T-cell (primary cell): ENCODE data around the gene CCNT1. TPM values are rescaled to one million over a fixed set of nuclear protein-coding genes. Genes with fewer than 3 reads are reported as not detected.

Experiments used
- ATAC-seq, 4 experiments: fragments of 200-7000 bp in 3 of 4; fragments of 150-1000 bp in 1 of 4; cut with Tn5 transposase; replicated peaks in 1 of 4; 1 replicate in 3 of 4; 2 replicates in 1 of 4; pipeline ENCODE4 v1.10.0; 2021; ENCODE audit warnings: moderate library complexity in 3 of 4, mild to moderate bottlenecking in 2 of 4, moderate number of reproducible peaks in 1 of 4
- CTCF ChIA-PET, 2 donors: fragments of 300-600 bp; sonication (Branson Sonifier 250); formaldehyde crosslinking; loops; one replicate each; lab custom pipeline; 2022; ENCODE audit warnings: antibody characterized with exemption in 2 of 2; lab: Charles Lee
- POLR2A ChIA-PET, 2 donors: fragments of 300-600 bp; sonication (Branson Sonifier 250); formaldehyde crosslinking; loops; one replicate each; lab custom pipeline; 2022; ENCODE audit warnings: antibody characterized with exemption in 2 of 2; lab: Charles Lee
- DNase-seq, 35 experiments: peaks; one replicate each; pipeline versions ENCODE4 v3.0.0 to v3.0.0-alpha.2; 2013 to 2023
- H3K27ac ChIP-seq: one replicate; pipeline ENCODE4 v1.5.1; 2013; ENCODE audit warnings: low read length
- H3K27me3 ChIP-seq, 2 experiments: replicated peaks in 1 of 2; 1 replicate in 1 of 2; 2 replicates in 1 of 2; pipeline versions ENCODE4 v1.6.1 to v1.7.0; 2013; ENCODE audit warnings: low read length in 1 of 2, mixed read lengths in 1 of 2; ENCODE audit not compliant: control insufficient read depth in 2 of 2, insufficient read depth in 2 of 2; ENCODE audit errors: extremely low read depth in 1 of 2
- H3K36me3 ChIP-seq, 2 donors: 1 replicate in 1 of 2; 2 replicates in 1 of 2; pipeline versions ENCODE4 v1.6.1 to v1.7.0; 2013; ENCODE audit warnings: low read length in 1 of 2; ENCODE audit not compliant: control insufficient read depth in 2 of 2, insufficient read depth in 1 of 2; ENCODE audit errors: extremely low read depth in 1 of 2
- H3K4me1 ChIP-seq, 2 experiments: 1 replicate in 1 of 2; 2 replicates in 1 of 2; pipeline versions ENCODE4 v1.6.1 to v1.7.0; 2013; ENCODE audit warnings: low read length in 2 of 2, mixed read lengths in 1 of 2; ENCODE audit not compliant: insufficient read depth in 2 of 2, control insufficient read depth in 1 of 2; ENCODE audit errors: extremely low read depth in 1 of 2
- H3K4me3 ChIP-seq, 2 donors: 1 replicate in 1 of 2; 2 replicates in 1 of 2; pipeline versions ENCODE4 v1.5.1 to v1.7.0; 2013; ENCODE audit warnings: mild to moderate bottlenecking in 2 of 2, low read length in 1 of 2, moderate library complexity in 1 of 2; ENCODE audit not compliant: control insufficient read depth in 1 of 2; ENCODE audit errors: extremely low read depth in 1 of 2
- H3K9me3 ChIP-seq: 2 replicates; pipeline ENCODE4 v1.7.0; 2013
- H3K27ac Mint-ChIP-seq, 2 donors: one replicate each; pipeline ENCODE4 v1.8.0; 2020 to 2021; ENCODE audit warnings: mild to moderate bottlenecking in 2 of 2, mixed read lengths in 2 of 2
- H3K27me3 Mint-ChIP-seq, 2 donors: one replicate each; pipeline ENCODE4 v1.8.0; 2021 to 2022; ENCODE audit warnings: mixed read lengths in 2 of 2
- H3K36me3 Mint-ChIP-seq: one replicate; pipeline ENCODE4 v1.8.0; 2021; ENCODE audit warnings: mixed read lengths
- H3K4me1 Mint-ChIP-seq, 3 donors: one replicate each; pipeline ENCODE4 v1.8.0; 2020 to 2022; ENCODE audit warnings: mixed read lengths in 3 of 3, mild to moderate bottlenecking in 1 of 3
- H3K4me3 Mint-ChIP-seq, 3 donors: one replicate each; pipeline ENCODE4 v1.8.0; 2020 to 2022; ENCODE audit warnings: mild to moderate bottlenecking in 3 of 3, mixed read lengths in 3 of 3, moderate library complexity in 3 of 3
- H3K9me3 Mint-ChIP-seq, 3 donors: one replicate each; pipeline ENCODE4 v1.8.0; 2020 to 2022; ENCODE audit warnings: mixed read lengths in 3 of 3
- WGBS: methylation state at CpG from one replicate; pipeline ENCODE4 v1.1.5; 2013; ENCODE audit warnings: missing lambda C conversion rate; ENCODE audit not compliant: insufficient coverage; 5-methylcytosine and 5-hydroxymethylcytosine counted together
- total RNA-seq, 35 experiments: library from RNA in 6 of 35; stranded (reverse) in 6 of 35; fragments of 120-200 nt in 1 of 35; gene quantifications; one replicate each; pipeline versions ENCODE4 v1.2.1 to v1.2.4 and lab custom pipeline; 2013 to 2026

Gene CCNT1
- total RNA-seq (100 to 1,000 TPM in 2 of 5 donors, 10 to 100 TPM in 3; 49.6 to 109 (median 57.7) TPM), total RNA-seq (lab: John Stamatoyannopoulos, UW) (105 to 303 (median 177) reads per million in 29 experiments)
- 44.5 TPM for total RNA-seq (2013)

DNA sequence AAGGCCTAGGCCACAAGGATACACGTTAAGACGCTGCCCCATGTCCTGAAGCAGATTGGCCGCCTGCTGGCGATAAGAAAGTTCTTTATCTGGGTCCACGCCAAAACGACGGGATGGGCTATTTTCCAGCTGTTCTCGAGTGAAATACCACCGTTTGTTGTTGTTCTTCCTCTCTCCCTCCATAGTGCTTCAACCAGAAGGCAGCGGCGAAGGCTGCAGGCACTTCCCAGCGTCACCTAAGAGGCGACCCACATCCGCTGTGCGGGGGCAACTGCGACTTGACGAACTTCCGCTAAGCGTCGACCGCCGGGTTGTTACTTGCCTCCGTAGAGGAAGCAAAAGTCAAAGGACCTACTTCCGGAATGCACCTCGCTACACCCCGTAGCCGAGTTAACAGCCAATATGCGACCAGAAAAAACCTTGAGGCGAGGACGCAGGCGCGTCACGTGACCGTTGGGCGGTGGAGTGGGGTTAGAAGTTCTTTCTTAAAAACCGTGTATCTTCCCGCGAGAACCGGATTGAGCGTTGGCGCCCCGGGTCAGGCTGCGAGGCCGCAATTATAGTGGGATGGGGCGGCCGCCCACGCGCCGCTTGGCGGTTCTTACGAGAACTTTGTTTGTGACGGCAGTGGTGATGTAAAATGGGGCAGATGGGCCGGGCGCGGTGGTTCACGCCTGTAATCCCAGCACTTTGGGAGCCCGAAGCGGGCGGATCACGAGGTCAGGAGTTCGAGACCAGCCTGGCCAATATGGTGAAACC, at the start of gene CCNT1:
Gene CCNT1 (minus strand): TSS at position 215 of the 759 bp plus-strand sequence. CDS start 32 bp downstream, at position 183.
- CTCF ChIA-PET = interaction anchor here in 1 of 2 donors (0.9 kb wide), 1 partner anchor 35 kb away, joined by 3 read pairs; the partner anchor contains the start of gene KANSL2
- Histone ChIP-seq H3K4me3 (peak within 1 kb of the TSS; percentile 76 to 89), H3K36me3 (peaks cover 3 to 28% of the 10 kb centered on the region in 2 donors), H3K9me3 (no peaks in the 10 kb centered on the region), H3K4me1 (peaks cover 15 to 36% of the 10 kb centered on the region in 2 experiments), H3K27me3 (no peaks in the 10 kb centered on the region), H3K27ac (peak within 1 kb of the TSS; percentile 91)
- ATAC-seq = peak; percentile 90 to 96 (median 94)
- Mint-ChIP-seq H3K4me1 (peaks cover 43 to 47% (median 43%) of the 10 kb centered on the region in 3 donors), H3K36me3 (peaks cover 26% of the 10 kb centered on the region), H3K27me3 (no peaks in the 10 kb centered on the region), H3K9me3 (peaks cover 11 to 14% (median 13%) of the 10 kb centered on the region in 3 donors), H3K4me3 (peak within 1 kb of the TSS; percentile 88 to 97 (median 91)), H3K27ac (peak within 1 kb of the TSS; percentile 95 to 97)
- WGBS = 1% methylated on average over 43 of the region's 61 CpGs
- DNase-seq = peak; percentile 86 to 100 (median 99)
- POLR2A ChIA-PET = interaction anchor here in 1 of 2 donors (1.0 kb wide), 1 partner anchor 35 kb away, joined by 3 read pairs; the partner anchor contains the start of gene KANSL2

DNA sequence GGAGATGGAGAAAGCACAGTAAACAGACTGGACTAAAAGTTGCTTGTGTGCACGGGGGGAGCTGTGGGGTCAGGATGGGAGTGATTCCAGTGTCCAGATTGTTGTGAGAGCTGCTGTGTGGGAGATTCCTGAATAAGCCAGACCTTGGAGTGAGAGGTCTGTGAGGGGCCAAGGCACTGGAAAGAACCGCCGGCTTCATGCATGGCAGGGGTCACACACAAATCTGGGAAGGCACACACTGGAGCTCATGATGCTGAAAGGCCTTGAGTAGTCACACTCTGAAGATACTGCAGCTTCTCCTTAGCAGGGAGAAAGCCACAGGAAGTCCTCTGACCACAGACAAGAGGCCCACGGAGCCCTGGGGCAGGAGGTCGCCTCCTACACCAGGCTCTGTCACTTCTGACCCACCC, 49.3 kb upstream of the CCNT1 start:
- H3K4me1 Mint-ChIP-seq = peaks cover 7 to 15% (median 7%) of the 10 kb centered on the region in 3 donors
- H3K4me3 Mint-ChIP-seq = no peak overlapping the region

DNA sequence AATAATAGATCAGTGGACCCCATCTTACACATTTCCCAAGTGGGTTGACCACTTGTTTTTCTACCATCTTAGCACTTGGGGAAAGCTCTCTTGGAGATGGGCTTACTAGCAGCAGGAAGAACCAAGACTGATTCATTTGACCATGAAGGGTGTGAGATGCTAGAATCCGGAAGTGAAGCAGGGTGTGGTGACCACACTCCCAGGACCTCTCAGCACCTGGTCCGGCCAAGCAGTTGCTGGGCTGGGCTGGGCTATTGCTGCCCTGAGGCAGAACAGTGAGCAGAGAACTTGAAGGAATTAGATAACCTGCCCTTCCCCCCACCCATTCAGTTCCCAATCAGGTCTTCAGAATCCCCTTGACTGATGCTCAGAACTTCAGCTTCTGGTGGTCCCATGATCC, 48.0 kb upstream of the CCNT1 start:
- DNase-seq (no peak), ATAC-seq (no peak)
- peaks cover 0 to 10% of the 10 kb centered on the region in 2 donors for H3K27me3 Mint-ChIP-seq

More for the DNA sequence above, 49.3 kb upstream of the CCNT1 start:
- ATAC-seq = no peak
- Mint-ChIP-seq H3K9me3 (no peaks in the 10 kb centered on the region), H3K36me3 (no peaks in the 10 kb centered on the region), H3K27ac (no peak overlapping the region), H3K27me3 (peaks cover 0 to 10% of the 10 kb centered on the region in 2 donors)
- Histone ChIP-seq H3K4me3 (no peak overlapping the region), H3K27me3 (peaks cover 0 to 11% of the 10 kb centered on the region in 2 experiments), H3K9me3 (no peaks in the 10 kb centered on the region), H3K27ac (no peak overlapping the region), H3K36me3 (no peaks in the 10 kb centered on the region), H3K4me1 (peaks cover 0 to 7% of the 10 kb centered on the region in 2 experiments)
- ChIA-PET POLR2A (no interaction called here), CTCF (no interaction called here)
- peak in 2 of 35 experiments; percentile 3 to 13 for DNase-seq
- 30% methylated on average over 2 of the region's 5 CpGs for WGBS

DNA sequence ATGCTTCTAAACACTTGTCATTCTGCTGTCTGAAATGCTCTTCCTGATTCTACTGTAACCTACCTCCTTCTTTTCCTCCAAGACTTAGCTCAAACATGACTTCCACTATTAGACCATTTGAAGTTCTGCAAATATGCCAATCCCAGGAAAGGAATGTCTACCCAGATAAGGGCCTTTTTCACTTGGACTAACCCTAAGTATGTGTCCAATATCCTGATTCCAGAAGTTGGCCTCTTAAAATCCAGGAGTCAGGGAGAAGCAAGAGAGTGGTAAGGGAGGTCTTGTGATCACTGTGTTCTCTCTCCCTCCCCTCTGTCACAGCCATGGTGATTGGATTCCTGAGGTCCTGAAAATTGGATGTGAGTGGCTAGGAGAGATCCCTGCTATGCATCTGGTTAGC, 42.2 kb upstream of the CCNT1 start:
- H3K4me3 ChIP-seq = no peak overlapping the region
- no peak for DNase-seq
- no peak overlapping the region for H3K4me3 Mint-ChIP-seq
- no peaks in the 10 kb centered on the region for H3K27me3 Mint-ChIP-seq
- peaks cover 0 to 1% of the 10 kb centered on the region in 2 experiments for H3K27me3 ChIP-seq
- no peaks in the 10 kb centered on the region for H3K36me3 ChIP-seq
- no peak overlapping the region for H3K27ac Mint-ChIP-seq
- POLR2A ChIA-PET = no interaction called here
- CTCF ChIA-PET = interaction anchor here (0.5 to 0.6 kb wide), 2 partner anchors 11 to 1370 kb away, joined by 3 to 5 read pairs; no protein-coding TSS in a partner anchor
- no peaks in the 10 kb centered on the region for H3K4me1 Mint-ChIP-seq
- no peak for ATAC-seq
- H3K4me1 ChIP-seq = no peaks in the 10 kb centered on the region
- H3K27ac ChIP-seq = no peak overlapping the region
- no peaks in the 10 kb centered on the region for H3K9me3 ChIP-seq
- no peaks in the 10 kb centered on the region for H3K9me3 Mint-ChIP-seq
- H3K36me3 Mint-ChIP-seq = no peaks in the 10 kb centered on the region

More for the DNA sequence above, 48.0 kb upstream of the CCNT1 start:
- 43% methylated on average over 1 of the region's 2 CpGs for WGBS
- Histone ChIP-seq H3K4me3 (no peak overlapping the region), H3K27ac (no peak overlapping the region), H3K9me3 (no peaks in the 10 kb centered on the region), H3K36me3 (no peaks in the 10 kb centered on the region), H3K27me3 (peaks cover 0 to 11% of the 10 kb centered on the region in 2 experiments), H3K4me1 (peaks cover 0 to 7% of the 10 kb centered on the region in 2 experiments)
- H3K36me3 Mint-ChIP-seq = no peaks in the 10 kb centered on the region
- ChIA-PET POLR2A (no interaction called here), CTCF (no interaction called here)
- H3K9me3 Mint-ChIP-seq = no peaks in the 10 kb centered on the region
- H3K4me1 Mint-ChIP-seq = peaks cover 7 to 15% (median 7%) of the 10 kb centered on the region in 3 donors
- peak overlapping the region in 1 of 2 donors; percentile 15 for H3K27ac Mint-ChIP-seq
- no peak overlapping the region for H3K4me3 Mint-ChIP-seq

DNA sequence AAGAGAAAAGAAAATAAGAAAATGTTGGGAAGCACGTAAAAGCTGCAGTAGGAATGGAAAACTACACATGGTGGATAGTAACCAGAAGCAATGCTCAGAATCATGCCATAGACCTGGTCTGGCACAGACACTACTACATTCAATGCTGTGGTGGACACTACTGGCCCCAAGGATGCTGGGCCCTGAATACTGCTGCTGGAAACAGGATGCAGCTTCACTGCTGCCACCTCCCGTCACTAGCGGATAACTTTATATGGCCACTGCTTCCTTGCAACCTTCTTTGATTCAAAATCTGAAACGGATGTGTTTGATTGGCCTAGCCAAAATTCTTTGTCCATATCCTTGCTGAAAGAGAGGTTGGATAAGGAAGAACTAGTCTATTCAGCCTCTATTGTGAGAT, 41.7 kb upstream of the CCNT1 start:
- CTCF ChIA-PET = interaction anchor here in 1 of 2 donors (0.6 kb wide), 1 partner anchor 11 kb away, joined by 3 read pairs; no protein-coding TSS in a partner anchor
- no peak for ATAC-seq

DNA sequence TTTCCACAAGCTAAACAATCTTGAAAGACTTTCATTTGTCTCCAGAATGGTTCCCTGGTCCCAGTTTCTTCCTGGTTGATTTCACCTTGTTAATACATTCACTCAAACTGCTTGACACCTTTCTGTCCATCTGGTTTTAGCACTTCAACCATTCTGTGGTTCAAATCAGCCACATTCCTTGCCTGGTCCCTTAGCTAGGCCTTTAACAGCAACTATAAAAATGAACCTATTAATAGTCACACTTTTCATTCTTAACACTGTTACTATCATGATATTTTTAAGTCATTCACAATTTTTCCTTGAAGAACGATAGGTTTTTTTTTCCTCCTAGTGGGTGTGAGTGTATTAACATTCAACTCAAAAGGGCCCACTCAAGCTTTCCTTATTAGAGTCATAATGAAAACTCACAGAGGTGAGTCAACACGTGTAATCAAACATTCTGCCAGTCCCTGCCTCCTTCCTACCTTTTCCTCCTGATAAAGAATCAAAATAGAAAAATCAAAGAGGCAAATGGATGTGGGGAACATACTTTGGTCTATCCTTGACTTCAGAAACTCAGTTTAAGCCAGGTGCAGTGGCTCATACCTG, 34.4 kb upstream of the CCNT1 start:
- DNase-seq (no peak), ATAC-seq (no peak)
- no peaks in the 10 kb centered on the region for H3K9me3 ChIP-seq
- H3K27me3 ChIP-seq = no peaks in the 10 kb centered on the region
- no CpG with 5 or more reads among the region's 2 CpGs for WGBS
- no peak overlapping the region for H3K27ac ChIP-seq
- CTCF ChIA-PET = interaction anchor here in 1 of 2 donors (0.9 to 1.0 kb wide), 2 partner anchors 37 to 43 kb away, joined by 3 to 5 read pairs; no protein-coding TSS in a partner anchor
- H3K4me3 ChIP-seq = no peak overlapping the region
- H3K27me3 Mint-ChIP-seq = no peaks in the 10 kb centered on the region
- no peaks in the 10 kb centered on the region for H3K36me3 Mint-ChIP-seq
- H3K9me3 Mint-ChIP-seq = no peaks in the 10 kb centered on the region
- POLR2A ChIA-PET = no interaction called here
- no peaks in the 10 kb centered on the region for H3K4me1 Mint-ChIP-seq
- no peak overlapping the region for H3K27ac Mint-ChIP-seq
- no peaks in the 10 kb centered on the region for H3K36me3 ChIP-seq
- no peak overlapping the region for H3K4me3 Mint-ChIP-seq
- H3K4me1 ChIP-seq = no peaks in the 10 kb centered on the region

More for the DNA sequence above, 41.7 kb upstream of the CCNT1 start:
- DNase-seq = no peak
- Mint-ChIP-seq H3K4me3 (no peak overlapping the region), H3K27me3 (no peaks in the 10 kb centered on the region), H3K27ac (no peak overlapping the region), H3K36me3 (no peaks in the 10 kb centered on the region), H3K4me1 (no peaks in the 10 kb centered on the region), H3K9me3 (no peaks in the 10 kb centered on the region)
- Histone ChIP-seq H3K4me3 (no peak overlapping the region), H3K27me3 (no peaks in the 10 kb centered on the region), H3K4me1 (no peaks in the 10 kb centered on the region), H3K9me3 (no peaks in the 10 kb centered on the region), H3K36me3 (no peaks in the 10 kb centered on the region), H3K27ac (no peak overlapping the region)
- POLR2A ChIA-PET = no interaction called here
- 100% methylated on average over 1 of the region's 4 CpGs for WGBS
